Nucleus accumbens (tissue), 56 donors: ENCODE data around the gene ZNF468.
"Not testable (repeated sequence)": the region's sequence is repeated elsewhere in the genome, so short reads cannot be mapped to it uniquely, and the experiment has no call there.

Experiments
- DNase-seq, 56 donors: peaks; one replicate each; lab custom pipeline; 2025; lab: John Stamatoyannopoulos, UW

ZNF468 gene

GRCh38 chr19:52857378-52858191 is at the start of gene ZNF468:
TSS of gene ZNF468 (minus strand) at chr19:52857619. CDS start at chr19:52854272, 3,347 bp downstream.
- peak in 55 of 56 donors; percentile 11 to 88 (median 61) for DNase-seq

GRCh38 chr19:52904052-52904780 is 46.8 kb upstream of the ZNF468 start:
- DNase-seq: not testable (repeated sequence)

- DNase-seq: no peak
These were observed 44.4 kb upstream of the ZNF468 start for GRCh38 chr19:52901842-52902241.

GRCh38 chr19:52898596-52898995 is 41.2 kb upstream of the ZNF468 start:
- not testable (repeated sequence) for DNase-seq

- DNase-seq: peak in 6 of 56 donors; percentile 6 to 25 (median 6)
These were observed 40.7 kb upstream of the ZNF468 start for GRCh38 chr19:52898101-52898500.

- DNase-seq: peak; percentile 74 to 98 (median 93)
These were observed 39.9 kb upstream of the ZNF468 start, which contains the start of gene ZNF320 for GRCh38 chr19:52897138-52897935. TSS of gene ZNF320 (minus strand) at chr19:52897635. CDS start at chr19:52890255, 7,380 bp downstream.

- peak in 6 of 56 donors; percentile 5 to 34 (median 12) for DNase-seq
These were observed 39.2 kb upstream of the ZNF468 start for GRCh38 chr19:52896431-52897137.

GRCh38 chr19:52891336-52891735 is 33.9 kb upstream of the ZNF468 start:
- no peak for DNase-seq

GRCh38 chr19:52889931-52890330 is 32.5 kb upstream of the ZNF468 start:
- DNase-seq: no peak

GRCh38 chr19:52889076-52889475 is 31.7 kb upstream of the ZNF468 start:
- no peak for DNase-seq

- no peak for DNase-seq
These were observed 23.5 kb upstream of the ZNF468 start for GRCh38 chr19:52880895-52881389.

- DNase-seq: not testable (repeated sequence)
These were observed 15.6 kb upstream of the ZNF468 start for GRCh38 chr19:52872996-52873395.

- no peak for DNase-seq
These were observed 14.0 kb upstream of the ZNF468 start for GRCh38 chr19:52871466-52871865.

- DNase-seq: not testable (repeated sequence)
These were observed 10.6 kb upstream of the ZNF468 start for GRCh38 chr19:52868031-52868430.

- peak in 2 of 56 donors; percentile 1 to 3 for DNase-seq
These were observed 660 bp downstream of the ZNF468 start for GRCh38 chr19:52856540-52857377.

- DNase-seq: not testable (repeated sequence)
These were observed 10.1 kb downstream of the ZNF468 start for GRCh38 chr19:52847352-52847751.

GRCh38 chr19:52840825-52841465 is 16.5 kb downstream of the ZNF468 start:
- DNase-seq: not testable (repeated sequence)

GRCh38 chr19:52834289-52834688 is 23.1 kb downstream of the ZNF468 start:
- DNase-seq: not testable (repeated sequence)
